GM21717 (cell line): ENCODE data around the gene HDHD5.
A peak's percentile ranks its signal among the peaks of the same experiment; 100 is the strongest.

Source experiments
- ATAC-seq: cut with Tn5 transposase; IDR thresholded peaks from one replicate; pipeline ENCODE4 v1.9.1; 2021; ENCODE audit warnings: mild to moderate bottlenecking, moderate library complexity; ENCODE audit not compliant: unreplicated experiment

Gene HDHD5

DNA sequence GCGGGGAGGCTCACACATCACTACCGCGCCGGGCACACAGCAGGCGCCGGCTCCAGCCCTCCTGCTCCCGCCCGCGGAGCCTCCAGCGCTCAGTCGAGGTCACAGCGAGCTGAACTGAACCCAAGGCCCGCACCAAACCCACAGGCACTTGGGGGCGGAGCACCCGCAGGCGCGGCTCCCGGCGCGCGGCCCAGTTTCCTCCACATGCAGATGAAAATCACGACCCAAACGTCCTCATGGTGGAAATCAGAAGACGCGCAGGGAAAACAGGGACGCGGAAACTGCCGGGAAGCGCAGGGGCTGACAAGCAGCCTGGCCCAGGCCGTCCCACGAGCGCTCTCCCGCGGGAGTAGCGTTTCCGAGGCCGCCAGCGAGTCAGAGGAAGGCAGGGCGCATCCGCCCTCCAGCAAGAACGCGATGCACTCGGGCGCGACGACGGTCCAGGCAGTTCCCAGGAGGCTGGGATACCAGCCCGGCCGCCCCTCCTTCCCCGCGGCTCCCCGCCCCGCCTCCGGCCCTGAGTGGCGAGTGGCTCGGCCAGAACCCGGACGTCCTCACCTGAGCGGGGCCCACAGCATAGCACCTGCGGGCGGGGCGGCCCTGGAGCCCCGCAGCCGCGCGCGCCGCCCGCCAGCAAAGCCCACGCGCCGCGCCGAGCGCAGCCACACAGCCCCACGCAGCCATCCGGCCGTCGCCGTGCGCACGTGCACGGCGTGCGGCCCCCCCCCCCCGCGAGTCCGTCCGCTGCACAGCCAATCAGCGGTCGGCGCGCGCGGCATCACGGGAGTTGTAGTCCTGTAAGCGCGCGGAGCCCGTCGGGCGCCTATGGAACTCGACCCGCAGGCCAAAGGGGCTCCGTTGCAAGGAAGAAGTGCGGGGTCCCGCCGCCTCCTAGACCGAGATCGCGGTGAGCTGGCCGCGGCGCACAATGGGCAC is at the start of gene HDHD5:
HDHD5 (minus strand) TSS at position 710 of the 936 bp plus-strand sequence; CDS start at position 684, 26 bp downstream.
- ATAC-seq = peak; percentile 62

DNA sequence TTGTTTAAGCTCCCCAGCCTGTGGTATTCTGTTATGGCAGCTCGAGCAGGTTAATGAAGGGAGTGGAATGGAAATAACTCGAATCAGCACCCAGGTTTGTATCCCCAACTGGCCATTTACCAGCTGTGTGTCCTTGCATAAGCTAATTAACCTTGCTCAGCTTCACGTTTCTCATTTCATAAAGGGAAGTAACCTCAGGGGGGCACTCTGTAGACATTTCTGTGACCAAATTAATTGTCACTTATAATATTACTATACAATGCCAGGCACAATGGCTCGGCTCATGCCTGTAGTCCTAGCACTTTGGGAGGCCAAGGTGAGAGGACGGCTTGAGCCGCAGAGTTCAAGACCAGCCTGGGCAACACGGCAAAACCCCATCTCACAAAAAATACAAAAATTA is 46.4 kb upstream of the HDHD5 start:
- no peak for ATAC-seq

DNA sequence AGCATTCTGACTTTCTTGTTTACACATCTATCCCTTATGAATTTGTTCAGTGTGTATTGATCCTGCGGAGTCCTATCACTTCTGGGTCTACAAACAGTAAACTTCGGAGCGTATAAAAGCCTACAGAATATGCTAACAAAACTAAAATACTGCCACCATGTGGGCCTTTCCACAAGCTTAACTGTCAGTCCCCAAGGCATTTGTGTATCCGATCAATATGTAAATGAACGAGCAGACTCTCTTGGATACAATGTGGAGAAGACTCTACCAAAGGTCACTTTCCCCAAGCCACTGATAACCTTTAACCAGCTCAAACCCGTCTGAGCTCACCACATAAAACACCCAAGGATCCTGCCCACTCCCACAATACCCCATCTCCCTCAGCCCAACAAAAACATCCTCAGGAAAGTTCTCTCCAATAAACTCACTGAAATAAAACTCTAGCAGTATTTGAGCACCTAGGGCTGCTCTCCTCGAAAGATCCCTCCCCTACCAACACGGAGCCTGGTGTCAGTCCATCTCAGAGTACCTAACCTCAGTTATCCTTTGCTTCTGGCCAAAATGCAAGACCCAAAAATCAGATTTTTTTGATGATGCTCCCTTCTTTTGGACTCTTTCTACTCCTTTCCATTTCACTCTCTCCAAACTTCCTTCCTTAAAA is 42.3 kb upstream of the HDHD5 start:
- ATAC-seq = no peak

DNA sequence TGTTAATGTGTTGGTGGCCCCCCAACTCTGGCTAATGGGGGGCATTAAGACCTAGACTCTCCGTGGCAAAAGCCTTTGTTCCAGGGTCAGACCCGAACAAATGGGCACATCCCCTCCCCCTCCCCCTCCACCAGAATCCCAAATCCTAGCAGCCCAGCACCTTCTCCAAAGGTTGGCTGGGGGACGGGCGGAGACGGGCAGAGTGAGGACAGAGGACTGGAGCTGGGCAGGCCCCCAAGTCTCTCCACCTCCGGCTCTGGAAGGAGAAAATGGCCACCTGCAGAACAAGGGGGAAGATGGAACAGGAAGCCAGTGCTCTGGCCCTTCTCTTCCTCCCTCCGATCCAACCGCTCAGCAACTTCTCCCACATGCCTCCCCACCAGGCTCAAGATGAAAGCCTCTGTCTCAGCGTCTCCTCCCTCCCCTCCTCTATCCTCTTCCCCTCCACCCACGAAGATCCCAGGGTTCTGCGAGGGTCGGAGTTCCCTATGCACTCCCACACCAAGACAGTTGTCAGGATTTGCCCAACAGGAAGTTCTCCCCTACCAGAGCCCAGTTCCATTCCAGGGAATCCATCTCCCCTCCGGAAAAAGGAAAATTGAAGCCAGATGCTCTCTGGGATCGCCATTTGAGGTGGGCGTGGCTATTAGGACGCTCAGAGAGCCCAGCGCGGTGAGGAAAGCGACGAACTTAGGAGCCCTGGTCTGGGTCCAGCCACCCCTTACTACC is 40.1 kb upstream of the HDHD5 start:
- no peak for ATAC-seq

- no peak for ATAC-seq
Observed at GRCh38 chr22:17198170-17199002, 39.3 kb upstream of the HDHD5 start.

DNA sequence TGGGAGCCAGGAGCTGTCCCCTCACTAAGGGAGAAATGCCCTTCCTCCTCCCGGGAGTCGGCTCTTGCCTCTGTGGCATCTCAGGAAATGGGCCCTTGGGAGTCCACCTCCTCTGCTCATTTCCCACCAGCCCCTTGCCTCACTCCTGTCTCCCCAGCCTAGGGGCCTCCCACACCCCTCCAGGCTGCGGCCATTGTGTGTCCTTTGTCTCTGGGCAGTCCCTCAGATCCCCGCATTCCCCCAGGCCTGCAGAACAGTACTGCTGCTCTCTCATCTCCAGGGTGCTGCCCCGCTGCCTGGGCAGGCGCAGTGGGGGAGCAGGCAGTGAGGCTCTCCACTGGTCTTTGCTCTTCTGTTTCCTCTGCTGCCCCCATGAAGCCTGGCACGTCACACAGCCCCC is 35.1 kb upstream of the HDHD5 start:
- no peak for ATAC-seq

DNA sequence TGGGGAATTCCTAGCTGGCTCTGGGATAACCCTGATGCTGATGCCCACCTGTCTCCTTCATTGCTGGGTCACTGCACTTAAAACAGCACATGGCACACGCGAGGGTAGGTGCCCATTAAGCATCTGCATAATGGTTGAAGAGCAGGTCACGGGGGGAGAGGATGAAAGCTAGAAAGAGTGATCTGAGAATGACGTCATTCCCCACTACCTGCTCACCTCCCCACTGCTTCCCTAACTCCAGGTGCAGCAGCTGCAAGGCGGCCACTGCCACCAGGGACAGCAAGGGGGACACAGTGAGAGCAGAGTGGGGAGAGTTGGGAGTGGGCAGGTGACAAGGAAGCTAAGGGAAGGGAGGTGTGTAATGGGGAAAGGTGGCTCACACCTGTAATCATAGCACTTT is 33.1 kb upstream of the HDHD5 start:
- ATAC-seq = no peak

DNA sequence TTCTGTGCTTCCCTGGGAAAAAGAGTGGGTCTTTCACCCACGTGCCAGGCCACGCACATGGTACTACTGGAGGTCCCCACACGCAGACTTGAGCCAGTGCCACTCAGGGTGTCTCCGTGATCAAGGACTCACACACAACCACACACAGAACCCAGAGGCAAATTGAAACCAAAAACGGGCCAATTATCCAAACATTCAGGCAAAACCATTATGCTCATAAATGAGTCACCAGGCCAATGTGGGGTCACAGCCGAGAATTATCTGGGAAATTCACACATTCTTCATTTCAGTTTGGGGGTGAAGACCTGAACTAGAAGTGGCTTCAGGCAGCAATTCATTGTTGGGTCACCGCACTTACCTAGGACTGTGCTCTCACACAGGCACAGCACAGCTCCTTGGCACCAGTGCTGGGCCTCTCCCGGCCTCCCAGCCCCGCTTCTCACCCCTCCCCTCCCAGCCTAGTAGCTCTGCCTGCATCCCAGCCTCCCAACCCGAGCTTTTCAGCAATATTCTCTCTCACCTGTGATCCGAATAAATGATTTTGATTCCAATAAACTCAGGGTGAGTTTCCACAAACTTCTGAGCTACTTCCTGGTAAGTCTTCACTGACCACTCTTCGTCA is 32.2 kb upstream of the HDHD5 start:
- no peak for ATAC-seq

GRCh38 chr22:17190702-17191101 is 31.6 kb upstream of the HDHD5 start:
- no peak for ATAC-seq

- no peak for ATAC-seq
Observed at GRCh38 chr22:17176715-17177114, 17.6 kb upstream of the HDHD5 start.

DNA sequence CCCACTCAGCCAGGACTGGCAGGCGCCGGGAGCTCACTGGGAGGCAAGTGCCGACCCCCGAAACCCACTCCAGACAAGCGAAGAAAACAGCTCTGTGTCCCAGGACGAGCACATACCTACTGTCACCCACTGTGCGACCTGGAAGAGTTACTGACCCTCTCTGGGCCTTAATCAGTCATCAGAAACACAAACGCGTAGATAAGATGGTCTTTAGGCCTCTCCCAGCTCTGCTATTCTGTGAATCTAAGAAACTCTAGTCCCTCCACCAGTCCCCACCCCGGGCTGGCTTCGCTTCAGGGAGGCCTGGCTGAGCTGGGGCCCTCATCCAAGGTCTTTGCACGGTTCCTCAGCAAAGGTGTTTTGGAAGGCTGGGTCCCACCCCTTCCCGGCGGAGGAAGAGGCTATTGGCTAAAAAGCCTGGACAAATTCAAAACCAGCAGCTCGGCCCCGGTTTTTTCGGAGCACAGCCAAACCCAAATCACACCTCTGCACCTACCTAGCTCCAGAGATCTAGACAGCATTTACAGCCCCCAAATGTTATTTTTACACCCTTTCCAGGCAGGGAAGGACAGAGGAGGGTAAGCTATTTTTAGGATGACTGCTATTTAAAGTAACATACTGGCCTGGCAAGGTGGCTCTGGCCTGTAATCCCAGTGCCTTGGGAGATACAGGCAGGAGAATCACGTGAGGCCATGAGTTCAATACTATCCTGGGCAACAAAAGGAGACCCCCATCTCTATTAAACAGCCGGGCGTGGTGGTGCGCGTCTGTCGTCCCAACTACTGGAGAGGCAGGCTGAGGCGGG is 13.2 kb upstream of the HDHD5 start:
- no peak for ATAC-seq

GRCh38 chr22:17171153-17172028 is 12.3 kb upstream of the HDHD5 start:
- peak; percentile 79 for ATAC-seq

DNA sequence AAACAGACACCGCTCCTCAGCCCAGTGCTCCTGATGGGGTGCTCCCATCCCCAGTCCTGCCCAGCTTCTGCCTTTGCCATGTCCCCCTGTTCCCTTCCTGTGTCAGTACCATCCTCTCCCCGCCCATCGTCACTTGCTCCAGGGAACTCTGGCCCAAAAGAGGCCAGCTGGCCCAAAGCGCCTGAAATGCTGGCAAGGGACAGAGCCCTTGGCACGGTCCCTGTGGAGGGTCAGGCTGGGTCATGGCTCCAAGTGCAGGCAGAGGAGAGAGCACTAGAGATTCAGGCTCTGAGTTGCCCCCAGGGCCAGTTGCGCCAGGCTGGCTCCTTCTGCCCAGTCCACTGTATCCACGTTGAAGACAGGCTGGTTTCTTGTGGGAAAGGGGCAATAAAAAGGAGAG is 8.4 kb upstream of the HDHD5 start:
- ATAC-seq = no peak

DNA sequence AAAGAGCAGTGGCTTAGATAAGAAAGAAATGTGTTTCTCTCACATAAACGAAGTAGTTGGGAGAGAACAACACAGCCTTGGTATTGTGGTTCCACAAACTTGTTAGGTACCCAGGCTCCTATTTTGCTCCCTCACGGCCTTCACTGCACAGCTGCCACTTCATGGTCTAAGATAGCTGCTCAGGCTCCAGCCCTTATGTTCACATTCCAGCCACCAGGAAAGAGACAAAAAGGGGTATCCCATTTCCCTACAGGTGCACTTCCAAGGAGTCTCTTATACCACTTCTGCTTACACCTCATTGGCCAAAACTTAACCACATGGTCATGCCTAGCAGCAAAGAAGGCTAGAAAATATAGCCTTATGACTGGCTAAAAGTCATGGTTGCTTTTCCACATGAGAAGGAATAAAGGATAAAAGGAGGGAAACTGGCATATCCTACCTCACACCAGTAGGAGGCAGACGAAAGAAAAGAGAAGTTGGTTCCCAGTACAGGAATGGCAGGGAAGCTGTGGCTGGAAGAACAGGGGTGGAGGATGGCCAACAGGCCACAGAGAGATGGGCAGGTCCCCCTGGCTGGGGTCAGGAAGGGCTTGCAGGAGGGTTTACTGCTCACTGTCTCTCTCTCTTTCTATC is 5.4 kb upstream of the HDHD5 start:
- ATAC-seq = no peak

DNA sequence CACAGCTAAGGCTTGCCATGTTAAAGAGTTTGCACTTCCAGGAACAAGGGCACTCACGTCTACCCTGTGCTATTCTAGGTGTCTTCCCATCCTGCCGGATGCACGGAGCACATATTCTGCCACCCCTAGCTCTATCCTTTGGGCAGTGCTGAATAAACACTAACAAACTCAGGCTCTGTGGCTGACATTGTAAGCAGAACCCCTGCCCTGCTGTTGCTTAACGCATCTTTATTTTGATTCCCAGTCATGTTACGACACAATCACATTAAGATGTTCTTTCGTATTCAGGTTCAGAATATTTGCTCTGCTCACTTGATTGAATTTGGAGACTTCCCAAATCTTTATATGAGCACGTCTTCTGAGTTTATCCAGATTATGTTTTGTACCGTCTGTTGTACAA is 3.7 kb upstream of the HDHD5 start:
- ATAC-seq = no peak

- no peak for ATAC-seq
Observed at GRCh38 chr22:17161991-17162390, 2.9 kb upstream of the HDHD5 start.

- ATAC-seq = no peak
Observed at GRCh38 chr22:17159504-17159951, 451 bp upstream of the HDHD5 start.

GRCh38 chr22:17158176-17158567 is 905 bp downstream of the HDHD5 start:
- ATAC-seq = no peak
